ENCODE data around the gene ITGB3.

DNA sequence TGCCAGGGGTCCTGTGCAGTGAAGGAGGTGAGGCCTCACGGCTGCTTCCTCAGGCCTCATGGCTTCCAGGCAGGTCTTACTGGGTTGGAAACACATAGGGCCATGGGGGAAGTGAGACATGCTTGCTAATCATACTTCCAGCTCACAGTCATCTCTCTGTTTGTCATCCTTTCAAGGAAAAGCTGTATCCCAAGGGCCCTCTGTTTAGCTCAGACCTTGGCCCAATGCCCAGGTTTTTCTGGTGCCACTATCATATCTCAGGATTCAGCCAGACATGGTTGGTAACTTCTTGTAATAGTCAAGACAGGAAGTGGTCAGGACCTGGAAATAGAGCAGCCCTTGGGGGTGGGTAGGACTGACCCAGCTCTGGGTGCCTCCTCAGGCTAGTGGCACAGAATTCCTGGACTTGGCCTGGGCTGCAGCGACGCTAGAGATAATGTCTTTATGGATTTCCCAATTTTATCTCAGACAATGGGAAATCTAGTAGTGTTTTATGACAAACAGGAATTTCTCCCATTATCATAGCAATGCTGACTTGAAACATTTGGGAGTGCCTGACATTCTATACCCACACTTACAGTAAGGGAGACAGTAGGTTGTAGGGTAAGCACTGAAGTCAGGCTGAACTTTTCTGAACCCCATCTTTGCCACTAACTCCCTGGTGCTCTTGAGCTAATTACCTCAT lies 13.5 kb upstream of the ITGB3 start:
- TF ChIP-seq, protein P1, sequence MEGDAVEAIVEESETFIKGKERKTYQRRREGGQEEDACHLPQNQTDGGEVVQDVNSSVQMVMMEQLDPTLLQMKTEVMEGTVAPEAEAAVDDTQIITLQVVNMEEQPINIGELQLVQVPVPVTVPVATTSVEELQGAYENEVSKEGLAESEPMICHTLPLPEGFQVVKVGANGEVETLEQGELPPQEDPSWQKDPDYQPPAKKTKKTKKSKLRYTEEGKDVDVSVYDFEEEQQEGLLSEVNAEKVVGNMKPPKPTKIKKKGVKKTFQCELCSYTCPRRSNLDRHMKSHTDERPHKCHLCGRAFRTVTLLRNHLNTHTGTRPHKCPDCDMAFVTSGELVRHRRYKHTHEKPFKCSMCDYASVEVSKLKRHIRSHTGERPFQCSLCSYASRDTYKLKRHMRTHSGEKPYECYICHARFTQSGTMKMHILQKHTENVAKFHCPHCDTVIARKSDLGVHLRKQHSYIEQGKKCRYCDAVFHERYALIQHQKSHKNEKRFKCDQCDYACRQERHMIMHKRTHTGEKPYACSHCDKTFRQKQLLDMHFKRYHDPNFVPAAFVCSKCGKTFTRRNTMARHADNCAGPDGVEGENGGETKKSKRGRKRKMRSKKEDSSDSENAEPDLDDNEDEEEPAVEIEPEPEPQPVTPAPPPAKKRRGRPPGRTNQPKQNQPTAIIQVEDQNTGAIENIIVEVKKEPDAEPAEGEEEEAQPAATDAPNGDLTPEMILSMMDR (IDR thresholded peaks at IDR 0.05; ENCODE audit: borderline replicate concordance, extremely low read depth, low read length, poor library complexity, severe bottlenecking), result no peak
- no peak for TF ChIP-seq EZH2 (IDR thresholded peaks at IDR 0.05; ENCODE audit: borderline replicate concordance, low read depth, low read length, severe bottlenecking)
